ENCODE data around the gene FNBP1. TPM values are rescaled to one million over a fixed set of nuclear protein-coding genes. Genes with fewer than 3 reads are reported as not detected.

The FNBP1 gene
- total RNA-seq, 1 experiment from 2014 or later: 36.5 TPM

DNA sequence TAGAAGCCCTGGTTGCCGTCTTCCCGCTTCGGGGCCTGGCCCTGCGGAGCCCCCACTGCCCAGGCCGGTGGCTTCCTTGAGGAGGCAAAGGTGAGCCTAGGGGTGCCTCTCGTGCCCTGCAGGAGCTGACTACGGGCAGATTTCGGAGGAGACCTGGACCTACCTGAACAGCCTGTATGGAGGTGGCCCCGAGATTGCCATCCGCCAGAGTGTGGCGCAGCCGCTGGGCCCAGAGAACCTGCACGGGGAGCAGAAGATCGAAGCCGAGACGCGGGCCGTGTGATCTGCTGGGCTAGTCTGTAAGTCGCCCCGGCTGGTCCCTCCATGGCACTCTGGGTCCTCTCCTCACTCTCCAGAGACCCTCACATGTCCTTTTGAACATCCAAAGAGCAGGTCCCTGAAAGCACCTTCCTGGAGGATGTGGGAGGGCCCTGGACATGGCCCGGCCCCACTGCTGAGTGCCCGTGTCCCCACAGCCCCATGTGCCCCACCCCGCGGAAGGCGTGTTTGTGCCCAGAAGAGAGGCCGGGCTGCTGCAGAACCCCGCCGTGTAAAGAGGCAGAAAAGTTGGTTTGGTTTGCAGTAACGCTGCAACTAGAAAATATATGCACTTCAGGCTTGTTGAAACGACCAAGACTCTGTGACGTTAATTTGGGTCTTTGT, 162.9 kb downstream of the FNBP1 start:
- Histone ChIP-seq H3K27ac (ENCODE audit: insufficient read length, low read depth, low read length) (no peak overlapping the region), H2BK15ac (ENCODE audit: low read depth, low read length) (no peak overlapping the region)
- peaks cover 12 to 20% of the 10 kb centered on the region in 2 experiments for H3K4me1 Mint-ChIP-seq

More for the DNA sequence above, 162.9 kb downstream of the FNBP1 start:
- H3K23ac ChIP-seq (ENCODE audit: insufficient read length, low read depth, low read length): no peak overlapping the region
- no peak overlapping the region for H2BK12ac ChIP-seq (ENCODE audit: insufficient read length, low read depth, low read length)
- no peak overlapping the region for H4K5ac ChIP-seq (ENCODE audit: insufficient read length, low read depth, low read length)
- TF ChIP-seq, protein P1, sequence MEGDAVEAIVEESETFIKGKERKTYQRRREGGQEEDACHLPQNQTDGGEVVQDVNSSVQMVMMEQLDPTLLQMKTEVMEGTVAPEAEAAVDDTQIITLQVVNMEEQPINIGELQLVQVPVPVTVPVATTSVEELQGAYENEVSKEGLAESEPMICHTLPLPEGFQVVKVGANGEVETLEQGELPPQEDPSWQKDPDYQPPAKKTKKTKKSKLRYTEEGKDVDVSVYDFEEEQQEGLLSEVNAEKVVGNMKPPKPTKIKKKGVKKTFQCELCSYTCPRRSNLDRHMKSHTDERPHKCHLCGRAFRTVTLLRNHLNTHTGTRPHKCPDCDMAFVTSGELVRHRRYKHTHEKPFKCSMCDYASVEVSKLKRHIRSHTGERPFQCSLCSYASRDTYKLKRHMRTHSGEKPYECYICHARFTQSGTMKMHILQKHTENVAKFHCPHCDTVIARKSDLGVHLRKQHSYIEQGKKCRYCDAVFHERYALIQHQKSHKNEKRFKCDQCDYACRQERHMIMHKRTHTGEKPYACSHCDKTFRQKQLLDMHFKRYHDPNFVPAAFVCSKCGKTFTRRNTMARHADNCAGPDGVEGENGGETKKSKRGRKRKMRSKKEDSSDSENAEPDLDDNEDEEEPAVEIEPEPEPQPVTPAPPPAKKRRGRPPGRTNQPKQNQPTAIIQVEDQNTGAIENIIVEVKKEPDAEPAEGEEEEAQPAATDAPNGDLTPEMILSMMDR (conservative IDR thresholded peaks at IDR 0.05): no peak
- H3K4me2 ChIP-seq (ENCODE audit: insufficient read depth, insufficient read length, low read length): no peak overlapping the region
- no peak overlapping the region for H2BK120ac ChIP-seq (ENCODE audit: low read depth, low read length, poor library complexity, severe bottlenecking)
- H3K4me1 ChIP-seq (ENCODE audit: insufficient read depth, low read length): peaks cover 2% of the 10 kb centered on the region; the same call in 1 of the 2 replicates
- H4K8ac ChIP-seq (replicated peaks; ENCODE audit: insufficient read length, low read depth, low read length): no peak overlapping the region
- no peak overlapping the region for H3T11ph ChIP-seq (ENCODE audit: low read length)
- no peaks in the 10 kb centered on the region for H3K79me1 ChIP-seq (ENCODE audit: insufficient read depth, low read depth, low read length, poor library complexity, severe bottlenecking)
- peak overlapping the region in 2 of 3 experiments; percentile 84 to 86; a peak in 4 of 7 replicates for H3K27ac Mint-ChIP-seq
- H3K9me3 ChIP-seq (ENCODE audit: control insufficient read depth, low read depth, low read length): no peaks in the 10 kb centered on the region
- no peak overlapping the region for H3K4ac ChIP-seq (ENCODE audit: low read depth, low read length)
- H3K27me3 ChIP-seq (ENCODE audit: insufficient read depth, low read length): no peaks in the 10 kb centered on the region
- no peak overlapping the region for H3K18ac ChIP-seq (ENCODE audit: insufficient read length, low read depth, low read length)
- no peak overlapping the region for H3K9ac ChIP-seq (ENCODE audit: extremely low read depth, insufficient read length, low read length)
- H4K91ac ChIP-seq (ENCODE audit: insufficient read length, low read depth, low read length): no peak overlapping the region
- H3K36me3 Mint-ChIP-seq (ENCODE audit: insufficient read depth in 1 of 3, low read depth in 3 of 3): peaks cover 0 to 14% (median 6%) of the 10 kb centered on the region in 3 experiments; a peak in 4 of 7 replicates
- no peak overlapping the region for H3K14ac ChIP-seq (ENCODE audit: insufficient read depth, low read length)
- no peak overlapping the region for H3K56ac ChIP-seq (ENCODE audit: insufficient read length, low read depth, low read length)
- H2BK20ac ChIP-seq (ENCODE audit: low read depth, low read length, poor library complexity, severe bottlenecking): no peak overlapping the region
- H3K79me2 ChIP-seq (ENCODE audit: insufficient read depth, low read length): no peaks in the 10 kb centered on the region
- H4K20me1 ChIP-seq (ENCODE audit: control insufficient read depth, insufficient read depth, insufficient read length): no peaks in the 10 kb centered on the region
- no peaks in the 10 kb centered on the region for H3K9me3 Mint-ChIP-seq
- no peaks in the 10 kb centered on the region for H3K23me2 ChIP-seq (ENCODE audit: insufficient read length, low read depth, low read length, poor library complexity, severe bottlenecking)
- no peak for DNase-seq
- no peak overlapping the region for H3K4me3 Mint-ChIP-seq
- no peak overlapping the region for H2BK5ac ChIP-seq (ENCODE audit: insufficient read length, low read length)
- H2AFZ ChIP-seq (ENCODE audit: low read length): no peak overlapping the region
- H3K27me3 Mint-ChIP-seq (ENCODE audit: low read depth): no peaks in the 10 kb centered on the region
- no peak overlapping the region for H2AK5ac ChIP-seq (ENCODE audit: insufficient read length, low read length)
- WGBS (ENCODE audit: extremely low coverage, insufficient read length, low lambda C conversion rate): no CpG with 5 or more reads among the region's 31 CpGs
